Fibroblast of gingiva (primary cell): ENCODE results near the gene DEFB115.
"Not testable (repeated sequence)": the region's sequence is repeated elsewhere in the genome, so short reads cannot be mapped to it uniquely, and the experiment has no call there.

Experiments
- DNase-seq: peaks from one replicate; pipeline ENCODE4 v3.0.0-alpha.2; 2011; ENCODE audit warnings: low read depth

Gene DEFB115, protein sequence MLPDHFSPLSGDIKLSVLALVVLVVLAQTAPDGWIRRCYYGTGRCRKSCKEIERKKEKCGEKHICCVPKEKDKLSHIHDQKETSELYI

DNA sequence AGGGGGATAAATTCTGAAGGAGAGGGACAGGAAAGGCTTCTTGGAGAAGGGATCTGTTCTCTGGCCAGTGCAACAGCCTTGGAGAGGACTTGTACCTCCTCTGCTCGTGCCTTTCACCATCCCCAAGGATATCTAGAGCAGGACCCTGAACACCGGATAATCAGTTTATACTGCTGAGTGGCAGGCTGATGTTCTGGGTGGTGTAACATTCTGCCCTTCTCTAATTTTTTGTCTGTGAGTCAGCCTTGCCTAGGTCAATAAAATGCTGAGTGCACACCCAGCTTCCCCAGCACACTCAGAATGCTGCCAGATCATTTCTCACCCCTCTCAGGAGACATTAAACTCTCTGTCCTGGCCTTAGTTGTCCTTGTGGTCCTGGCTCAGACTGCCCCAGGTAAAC lies at the start of gene DEFB115:
TSS of gene DEFB115 (plus strand) at position 301 of the 400 bp plus-strand sequence. CDS start at position 301, 0 bp downstream.
- no peak for DNase-seq

GRCh38 chr20:31236953-31237352 lies 20.5 kb upstream of the DEFB115 start:
- no peak for DNase-seq

GRCh38 chr20:31237763-31238162 lies 19.7 kb upstream of the DEFB115 start:
- DNase-seq = no peak

- DNase-seq = no peak
These were observed 18.3 kb upstream of the DEFB115 start for GRCh38 chr20:31239139-31239538.

GRCh38 chr20:31256959-31257358 lies 505 bp upstream of the DEFB115 start:
- DNase-seq = no peak

DNA sequence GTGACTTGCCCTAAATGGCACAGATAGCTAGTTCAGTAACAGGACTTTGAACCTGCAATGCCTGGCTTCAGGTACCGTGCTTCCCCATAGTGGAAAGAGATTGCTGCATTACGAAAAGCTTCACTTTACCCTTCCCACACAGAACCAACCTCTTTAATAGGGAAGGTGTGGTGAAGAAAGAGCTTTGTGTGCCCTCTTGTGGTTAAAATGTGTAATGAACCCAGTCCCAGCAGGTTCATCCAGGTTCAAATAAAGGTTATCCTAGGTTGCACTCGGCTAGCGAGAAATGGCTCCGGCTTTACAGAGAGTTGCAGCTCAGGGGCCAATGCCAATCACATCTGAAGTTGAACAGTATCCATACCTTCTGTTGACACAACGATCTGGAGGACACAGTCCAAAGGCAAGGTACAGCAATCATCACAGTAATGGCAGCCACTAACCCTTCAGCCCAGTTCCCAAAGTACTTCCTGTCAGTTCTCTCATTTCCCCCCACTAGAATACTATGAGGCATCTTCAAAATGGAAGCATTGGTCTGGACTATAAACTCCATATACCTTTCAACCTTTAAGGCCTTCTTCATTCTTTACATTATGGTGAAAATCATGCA lies 3.0 kb downstream of the DEFB115 start:
- DNase-seq = no peak

DNA sequence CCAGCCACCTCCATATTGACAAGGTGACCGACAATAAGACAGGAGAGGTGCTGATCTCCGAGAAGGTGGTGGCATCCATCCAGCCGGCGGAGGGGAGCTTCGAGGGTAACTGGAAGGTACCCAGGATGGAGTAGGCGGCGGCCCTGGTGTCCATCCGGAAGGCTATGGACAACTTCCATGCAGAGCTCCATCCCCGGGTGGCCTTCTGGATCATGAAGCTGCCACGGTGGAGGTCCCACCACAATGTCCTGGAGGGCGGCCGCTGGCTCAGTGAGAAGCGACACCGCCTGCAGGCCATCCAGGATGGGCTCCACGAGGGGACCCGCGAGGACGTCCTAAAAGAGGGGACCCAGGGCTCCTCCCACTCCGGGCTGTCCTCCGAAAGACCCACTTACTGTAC lies 17.0 kb downstream of the DEFB115 start:
- no peak for DNase-seq

DNA sequence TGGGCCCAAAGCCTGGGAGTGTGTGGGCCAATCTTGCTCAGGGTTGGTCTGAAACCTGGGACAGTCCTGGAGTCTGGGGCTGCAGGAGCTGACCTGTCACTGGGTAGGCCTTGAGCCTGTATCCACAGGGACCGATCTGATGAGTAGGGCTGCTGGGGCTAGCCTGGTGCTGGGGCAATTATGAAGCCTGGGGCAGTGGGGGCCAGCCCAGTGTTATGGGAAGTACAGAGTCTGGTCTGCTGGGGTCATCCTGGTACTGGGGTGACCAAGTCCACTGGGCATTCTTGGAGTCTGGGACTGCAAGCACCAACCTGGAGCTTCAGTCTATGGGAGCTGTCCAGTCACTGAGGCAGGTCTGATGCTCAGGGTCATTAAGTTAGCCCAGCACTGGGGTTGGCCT lies 20.7 kb downstream of the DEFB115 start:
- DNase-seq = no peak

- not testable (repeated sequence) for DNase-seq
These were observed 27.5 kb downstream of the DEFB115 start for GRCh38 chr20:31284964-31285363.

GRCh38 chr20:31308535-31309162 lies 51.2 kb downstream of the DEFB115 start, which contains the start of gene DEFB116:
Gene DEFB116 (minus strand): TSS chr20:31308585. CDS start chr20:31308585, 0 bp downstream.
- no peak for DNase-seq
